PC-3 (cell line): ENCODE data around the gene DNAJC10. TPM values are rescaled to one million over a fixed set of nuclear protein-coding genes. Genes with fewer than 3 reads are reported as not detected.

Source experiments
- ATAC-seq: fragments of 200-7000 bp; cut with Tn5 transposase; 2 replicates; pipeline ENCODE4 v1.9.1; 2020; ENCODE audit warnings: mild to moderate bottlenecking, moderate library complexity
- BruUV-seq: library from RNA; stranded (reverse); fragments of 400-500 nt; replicated peaks from 2 replicates; lab custom pipeline; 2021; lab: Mats Ljungman, UMichigan
- CTCF ChIA-PET: fragments of 300-600 bp; sonication (Branson Sonifier 250); formaldehyde crosslinking; loops from one replicate; lab custom pipeline; 2022; ENCODE audit warnings: antibody characterized with exemption; lab: Charles Lee
- POLR2A ChIA-PET: fragments of 300-600 bp; sonication (Branson Sonifier 250); formaldehyde crosslinking; loops from one replicate; lab custom pipeline; 2022; ENCODE audit warnings: antibody characterized with exemption; ENCODE audit not compliant: unreplicated experiment; lab: Charles Lee
- DNase-seq: peaks from one replicate; pipeline ENCODE4 v3.0.0-alpha.2; 2015
- H2AFZ ChIP-seq: fragments of 300-600 bp; sonication (generic); 2 replicates; pipeline ENCODE4 v1.6.0; 2016; ENCODE audit warnings: antibody characterized with exemption, low read length
- H3F3A ChIP-seq: fragments of 300-600 bp; sonication (generic); one replicate; pipeline ENCODE4 v1.6.0; 2017; ENCODE audit warnings: antibody characterized with exemption, low read length, control low read depth, mild to moderate bottlenecking; ENCODE audit not compliant: unreplicated experiment
- H3K27ac ChIP-seq: fragments of 300-600 bp; sonication (generic); 2 replicates; pipeline ENCODE4 v1.5.1; 2016; ENCODE audit warnings: mild to moderate bottlenecking, low read length
- H3K27me3 ChIP-seq: fragments of 300-600 bp; sonication (generic); 2 replicates; pipeline ENCODE4 v1.6.1; 2016; ENCODE audit warnings: low read length, mixed read lengths
- H3K36me3 ChIP-seq: fragments of 300-600 bp; sonication (generic); 2 replicates; pipeline ENCODE4 v1.6.1; 2016; ENCODE audit warnings: low read depth, mixed run types, low read length, mixed read lengths
- H3K4me1 ChIP-seq: fragments of 300-600 bp; sonication (generic); 2 replicates; pipeline ENCODE4 v1.5.1; 2016; ENCODE audit warnings: low read length; ENCODE audit not compliant: insufficient read depth
- H3K4me2 ChIP-seq: fragments of 300-600 bp; sonication (generic); 2 replicates; pipeline ENCODE4 v1.6.0; 2016; ENCODE audit warnings: low read length
- H3K4me3 ChIP-seq: fragments of 300-600 bp; sonication (generic); 2 replicates; pipeline ENCODE4 v1.5.1; 2016; ENCODE audit warnings: mild to moderate bottlenecking, low read length, mixed read lengths
- H3K79me2 ChIP-seq: fragments of 300-600 bp; sonication (generic); 2 replicates; pipeline ENCODE4 v1.6.1; 2017; ENCODE audit warnings: low read length, mixed read lengths
- H3K9ac ChIP-seq: fragments of 300-600 bp; sonication (generic); 2 replicates; pipeline ENCODE4 v1.6.0; 2016; ENCODE audit warnings: mild to moderate bottlenecking, low read length
- H3K9me2 ChIP-seq: fragments of 300-600 bp; sonication (generic); replicated peaks from 2 replicates; pipeline ENCODE4 v1.6.1; 2016; ENCODE audit warnings: mixed run types, low read length, mixed read lengths
- H3K9me3 ChIP-seq: fragments of 300-600 bp; sonication (generic); 2 replicates; pipeline ENCODE4 v1.6.1; 2016; ENCODE audit warnings: low read length, mixed read lengths
- H4K20me1 ChIP-seq: fragments of 300-600 bp; sonication (generic); 2 replicates; pipeline ENCODE4 v1.6.1; 2016; ENCODE audit warnings: low read length, mixed read lengths
- CTCF ChIP-seq: fragments of 300-600 bp; sonication (generic); conservative IDR thresholded peaks from 2 replicates; pipeline ENCODE4 v1.5.1; 2017; ENCODE audit warnings: antibody characterized with exemption, low read depth, mild to moderate bottlenecking, low read length
- EZH2 ChIP-seq: fragments of 300-600 bp; sonication (generic); IDR thresholded peaks from one replicate; pipeline ENCODE4 v1.6.1; 2017; ENCODE audit warnings: antibody characterized with exemption, mild to moderate bottlenecking, low read length; ENCODE audit not compliant: unreplicated experiment
- EZH2phosphoT487 ChIP-seq: fragments of 300-600 bp; sonication (generic); IDR thresholded peaks from 2 replicates; pipeline ENCODE4 v1.6.1; 2018; ENCODE audit warnings: mild to moderate bottlenecking, antibody characterized with exemption, low read length, borderline replicate concordance
- intact Hi-C: fragments of 100-400 bp; cut with micrococcal nuclease; formaldehyde crosslinking; loops from 2 replicates; pipeline ENCODE4 v1.9.0; 2023
- total RNA-seq: library from RNA; depleted of rRNA; stranded (reverse); fragments of >200 nt; gene quantifications from 2 replicates; pipeline ENCODE4 v1.2.3, GENCODE V29; 2014

Gene DNAJC10
- total RNA-seq, 1 experiment from 2014 or later = 62.9 TPM

GRCh38 chr2:182729710-182730339 lies 13.8 kb downstream of the DNAJC10 start:
- no peak overlapping the region for H3K4me3 ChIP-seq
- no TSS peak for BruUV-seq
- no peaks in the 10 kb centered on the region for H3F3A ChIP-seq
- no peaks in the 10 kb centered on the region for H3K27me3 ChIP-seq
- CTCF ChIA-PET = no interaction called here
- no peaks in the 10 kb centered on the region for H3K4me1 ChIP-seq
- H3K9me3 ChIP-seq = no peaks in the 10 kb centered on the region
- ATAC-seq = no peak
- no peak for DNase-seq
- no peak overlapping the region for H3K9ac ChIP-seq
- intact Hi-C loops = no loop called here
- peaks cover 23% of the 10 kb centered on the region for H3K36me3 ChIP-seq
- no peak overlapping the region for H3K27ac ChIP-seq
- no peaks in the 10 kb centered on the region for H4K20me1 ChIP-seq
- no peak overlapping the region for H2AFZ ChIP-seq
- H3K4me2 ChIP-seq = no peak overlapping the region
- H3K9me2 ChIP-seq = no peaks in the 10 kb centered on the region
- TF ChIP-seq EZH2 (no peak), EZH2phosphoT487 (no peak), CTCF (no peak)
- POLR2A ChIA-PET = no interaction called here
- H3K79me2 ChIP-seq = no peaks in the 10 kb centered on the region

GRCh38 chr2:182730486-182730885 lies 14.4 kb downstream of the DNAJC10 start:
- TF ChIP-seq EZH2 (no peak), EZH2phosphoT487 (no peak), CTCF (no peak)
- no peak overlapping the region for H3K4me2 ChIP-seq
- ATAC-seq (no peak), DNase-seq (no peak)
- no peaks in the 10 kb centered on the region for H3K4me1 ChIP-seq
- no peaks in the 10 kb centered on the region for H3K79me2 ChIP-seq
- no peaks in the 10 kb centered on the region for H3K9me3 ChIP-seq
- H3K9ac ChIP-seq = no peak overlapping the region
- ChIA-PET CTCF (no interaction called here), POLR2A (no interaction called here)
- no peaks in the 10 kb centered on the region for H3K27me3 ChIP-seq
- H3K27ac ChIP-seq = no peak overlapping the region
- intact Hi-C loops = no loop called here
- no peak overlapping the region for H2AFZ ChIP-seq
- no peak overlapping the region for H3K4me3 ChIP-seq
- no peaks in the 10 kb centered on the region for H3K9me2 ChIP-seq
- no TSS peak for BruUV-seq
- H3F3A ChIP-seq = no peaks in the 10 kb centered on the region
- peaks cover 20% of the 10 kb centered on the region for H3K36me3 ChIP-seq
- no peaks in the 10 kb centered on the region for H4K20me1 ChIP-seq

- H3K36me3 ChIP-seq = peaks cover 24% of the 10 kb centered on the region; the same call in 1 of the 2 replicates
- no peak for DNase-seq
- TF ChIP-seq CTCF = no peak
- no peak for TF ChIP-seq EZH2
- TF ChIP-seq EZH2phosphoT487 = no peak
- no peak overlapping the region for H3K9ac ChIP-seq
- ATAC-seq = no peak
- no peak overlapping the region for H3K27ac ChIP-seq
- POLR2A ChIA-PET = interaction anchor here (0.6 kb wide), 2 partner anchors 35 to 64 kb away, joined by 3 read pairs; no protein-coding TSS in a partner anchor
- H3K9me3 ChIP-seq = no peaks in the 10 kb centered on the region
- no peaks in the 10 kb centered on the region for H3F3A ChIP-seq
- no peak overlapping the region for H2AFZ ChIP-seq
- no peak overlapping the region for H3K4me3 ChIP-seq
- no peaks in the 10 kb centered on the region for H3K79me2 ChIP-seq
- CTCF ChIA-PET = no interaction called here
- intact Hi-C loops = no loop called here
- no peaks in the 10 kb centered on the region for H3K9me2 ChIP-seq
- H3K4me2 ChIP-seq = no peak overlapping the region
- no peaks in the 10 kb centered on the region for H4K20me1 ChIP-seq
- H3K4me1 ChIP-seq = no peaks in the 10 kb centered on the region
- no TSS peak for BruUV-seq
- H3K27me3 ChIP-seq = no peaks in the 10 kb centered on the region
Observed at GRCh38 chr2:182732736-182733135, 16.7 kb downstream of the DNAJC10 start.
